ENCODE measurements around the gene LRRFIP1.

Gene LRRFIP1

DNA sequence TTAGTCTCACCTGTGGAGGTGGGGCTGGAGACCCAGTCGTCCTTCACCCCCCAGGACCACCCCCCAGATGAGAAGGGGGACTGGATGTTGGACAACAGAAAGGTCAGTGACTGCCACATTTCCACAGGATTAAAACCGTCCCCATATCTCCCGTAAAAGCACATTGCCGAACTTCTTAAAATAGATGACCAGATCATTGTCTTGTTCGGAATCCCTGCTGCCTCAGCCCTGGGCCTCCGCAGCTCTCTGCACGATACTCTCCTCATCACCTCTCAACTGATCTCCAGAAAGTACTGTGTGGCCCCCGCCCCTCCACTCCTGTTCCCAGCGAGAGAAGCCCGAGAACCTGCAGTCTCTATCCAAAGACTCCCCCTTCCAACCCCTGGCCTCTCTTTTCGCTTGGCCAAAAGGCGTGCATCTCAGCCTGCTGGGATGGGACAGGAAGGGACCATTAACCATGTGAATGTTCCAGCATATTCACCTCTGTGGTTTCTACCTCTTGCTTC lies 13.2 kb downstream of the LRRFIP1 start:
- no peak for ATAC-seq (ENCODE audit: low read depth)
- TF ChIP-seq, protein P1, sequence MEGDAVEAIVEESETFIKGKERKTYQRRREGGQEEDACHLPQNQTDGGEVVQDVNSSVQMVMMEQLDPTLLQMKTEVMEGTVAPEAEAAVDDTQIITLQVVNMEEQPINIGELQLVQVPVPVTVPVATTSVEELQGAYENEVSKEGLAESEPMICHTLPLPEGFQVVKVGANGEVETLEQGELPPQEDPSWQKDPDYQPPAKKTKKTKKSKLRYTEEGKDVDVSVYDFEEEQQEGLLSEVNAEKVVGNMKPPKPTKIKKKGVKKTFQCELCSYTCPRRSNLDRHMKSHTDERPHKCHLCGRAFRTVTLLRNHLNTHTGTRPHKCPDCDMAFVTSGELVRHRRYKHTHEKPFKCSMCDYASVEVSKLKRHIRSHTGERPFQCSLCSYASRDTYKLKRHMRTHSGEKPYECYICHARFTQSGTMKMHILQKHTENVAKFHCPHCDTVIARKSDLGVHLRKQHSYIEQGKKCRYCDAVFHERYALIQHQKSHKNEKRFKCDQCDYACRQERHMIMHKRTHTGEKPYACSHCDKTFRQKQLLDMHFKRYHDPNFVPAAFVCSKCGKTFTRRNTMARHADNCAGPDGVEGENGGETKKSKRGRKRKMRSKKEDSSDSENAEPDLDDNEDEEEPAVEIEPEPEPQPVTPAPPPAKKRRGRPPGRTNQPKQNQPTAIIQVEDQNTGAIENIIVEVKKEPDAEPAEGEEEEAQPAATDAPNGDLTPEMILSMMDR (IDR thresholded peaks at IDR 0.05; ENCODE audit: poor library complexity, severe bottlenecking), result no peak
- no peaks in the 10 kb centered on the region for H3K27me3 ChIP-seq (ENCODE audit: insufficient read depth, poor library complexity, severe bottlenecking)
- H3K27ac ChIP-seq (ENCODE audit: poor library complexity, severe bottlenecking), result no peak overlapping the region
- no peak overlapping the region for H3K4me3 ChIP-seq (ENCODE audit: severe bottlenecking)
- no peak for DNase-seq (ENCODE audit: low spot score)
- no peaks in the 10 kb centered on the region for H3K36me3 ChIP-seq (ENCODE audit: low read depth)
- H3K4me1 ChIP-seq (ENCODE audit: insufficient read depth, poor library complexity, severe bottlenecking), result no peaks in the 10 kb centered on the region
- H3K9me3 ChIP-seq (ENCODE audit: severe bottlenecking), result no peaks in the 10 kb centered on the region

DNA sequence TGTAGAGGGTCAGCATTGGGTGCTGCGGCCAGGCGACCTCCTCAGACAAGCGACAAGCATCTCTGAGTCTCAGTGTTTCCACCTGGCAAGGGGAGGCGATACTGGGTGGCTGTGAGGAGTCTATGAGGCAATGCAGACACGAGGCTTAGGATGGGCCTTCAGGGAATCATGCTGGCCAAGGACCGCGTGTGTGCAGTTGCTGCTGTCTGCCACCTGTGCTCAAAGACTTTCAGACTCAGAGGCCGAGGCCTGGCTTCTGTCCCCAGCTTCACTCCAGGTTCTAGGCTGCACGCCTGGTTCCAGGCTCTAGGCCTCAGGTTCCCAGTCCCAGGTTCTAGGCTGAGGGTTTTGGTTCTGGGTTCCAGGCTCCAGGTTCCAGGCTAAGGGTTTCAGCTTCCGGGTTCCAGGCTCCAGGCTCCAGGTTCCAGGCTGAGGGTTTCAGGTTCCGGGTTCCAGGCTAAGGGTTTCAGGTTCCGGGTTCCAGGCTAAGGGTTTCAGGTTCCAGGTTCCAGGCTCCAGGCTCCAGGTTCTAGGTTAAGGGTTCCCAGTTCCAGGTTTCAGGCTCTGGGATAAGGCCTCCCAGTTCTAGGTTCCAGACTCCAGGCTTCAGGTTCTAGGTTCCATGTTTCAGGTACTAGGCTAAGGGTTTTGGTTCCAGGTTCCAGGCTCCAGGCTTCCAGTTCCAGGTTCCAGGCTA lies 14.8 kb downstream of the LRRFIP1 start:
- H3K9me3 ChIP-seq (ENCODE audit: severe bottlenecking), result no peaks in the 10 kb centered on the region
- no peak overlapping the region for H3K4me3 ChIP-seq (ENCODE audit: severe bottlenecking)
- DNase-seq (ENCODE audit: low spot score), result no peak
- no peaks in the 10 kb centered on the region for H3K4me1 ChIP-seq (ENCODE audit: insufficient read depth, poor library complexity, severe bottlenecking)
- no peak for ATAC-seq (ENCODE audit: low read depth)
- H3K27ac ChIP-seq (ENCODE audit: poor library complexity, severe bottlenecking), result no peak overlapping the region
- H3K36me3 ChIP-seq (ENCODE audit: low read depth), result no peaks in the 10 kb centered on the region
- TF ChIP-seq, protein P1 (IDR thresholded peaks at IDR 0.05; ENCODE audit: poor library complexity, severe bottlenecking), result no peak
- H3K27me3 ChIP-seq (ENCODE audit: insufficient read depth, poor library complexity, severe bottlenecking), result no peaks in the 10 kb centered on the region

DNA sequence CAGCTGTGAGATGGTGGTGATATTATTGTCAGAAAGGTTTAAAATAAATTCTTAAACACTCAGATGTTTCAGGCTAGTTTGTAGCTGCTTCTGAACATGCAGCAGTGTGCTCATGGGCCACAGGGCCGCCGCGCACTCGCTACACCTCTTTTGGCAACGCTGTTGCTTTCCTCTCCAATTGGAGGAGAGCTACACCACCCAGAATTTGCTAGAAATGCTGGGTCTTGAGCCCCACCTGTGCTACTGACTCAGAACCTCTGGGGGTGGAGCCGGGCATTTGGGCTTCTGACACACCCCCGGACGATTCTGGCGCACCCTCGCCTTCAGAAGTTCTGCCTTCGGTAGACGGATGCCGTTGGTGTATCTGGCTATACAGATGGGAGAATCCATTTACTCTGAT lies 15.7 kb downstream of the LRRFIP1 start:
- Histone ChIP-seq H3K27ac (ENCODE audit: poor library complexity, severe bottlenecking) (no peak overlapping the region), H3K9me3 (ENCODE audit: severe bottlenecking) (no peaks in the 10 kb centered on the region), H3K27me3 (ENCODE audit: insufficient read depth, poor library complexity, severe bottlenecking) (no peaks in the 10 kb centered on the region), H3K4me1 (ENCODE audit: insufficient read depth, poor library complexity, severe bottlenecking) (no peaks in the 10 kb centered on the region), H3K4me3 (ENCODE audit: severe bottlenecking) (no peak overlapping the region), H3K36me3 (ENCODE audit: low read depth) (no peaks in the 10 kb centered on the region)
- DNase-seq (ENCODE audit: low spot score) (no peak), ATAC-seq (ENCODE audit: low read depth) (no peak)
- TF ChIP-seq, protein P1 (IDR thresholded peaks at IDR 0.05; ENCODE audit: poor library complexity, severe bottlenecking), result no peak

DNA sequence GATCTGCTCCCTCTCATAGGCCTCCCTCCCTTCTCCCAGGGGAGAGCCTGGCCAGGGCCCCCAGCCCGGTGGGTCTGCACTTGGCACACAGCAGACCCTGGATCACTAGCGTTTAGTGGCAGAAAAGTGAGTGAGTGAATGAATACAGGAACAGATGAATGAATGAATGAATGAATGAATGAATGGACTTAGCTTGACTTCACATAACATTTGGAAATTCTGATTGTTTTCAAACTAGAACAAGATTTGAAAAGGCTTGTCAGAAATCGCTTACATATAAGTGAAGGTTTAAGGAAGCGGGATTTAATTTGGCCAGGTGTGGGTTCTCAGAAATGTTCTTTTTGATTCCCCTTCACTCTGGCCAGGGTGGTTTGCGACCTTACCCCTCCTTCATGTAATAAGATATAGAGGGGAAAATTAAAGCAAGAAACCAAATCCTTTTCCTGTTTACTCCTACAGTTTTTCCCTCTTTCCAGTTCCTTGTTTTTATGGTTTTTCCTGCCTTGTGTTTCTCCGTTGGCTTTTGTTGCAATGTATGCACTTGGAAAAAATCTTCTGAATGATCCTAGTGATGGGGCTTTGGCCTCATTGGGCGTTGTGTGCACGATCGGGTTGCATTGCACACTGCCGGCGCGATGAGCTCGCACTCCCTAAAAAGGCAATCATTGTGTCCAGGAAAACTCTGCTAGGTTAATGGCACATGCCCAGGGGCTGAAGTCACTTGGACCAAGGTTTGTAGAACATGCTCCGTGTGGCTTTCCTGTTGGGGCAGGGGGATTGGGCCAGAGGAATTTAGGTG lies 16.4 kb downstream of the LRRFIP1 start:
- Histone ChIP-seq H3K27me3 (ENCODE audit: insufficient read depth, poor library complexity, severe bottlenecking) (no peaks in the 10 kb centered on the region), H3K36me3 (ENCODE audit: low read depth) (no peaks in the 10 kb centered on the region), H3K27ac (ENCODE audit: poor library complexity, severe bottlenecking) (no peak overlapping the region), H3K4me3 (ENCODE audit: severe bottlenecking) (no peak overlapping the region), H3K4me1 (ENCODE audit: insufficient read depth, poor library complexity, severe bottlenecking) (no peaks in the 10 kb centered on the region), H3K9me3 (ENCODE audit: severe bottlenecking) (no peaks in the 10 kb centered on the region)
- TF ChIP-seq, protein P1 (IDR thresholded peaks at IDR 0.05; ENCODE audit: poor library complexity, severe bottlenecking), result no peak
- DNase-seq (ENCODE audit: low spot score) (no peak), ATAC-seq (ENCODE audit: low read depth) (no peak)

DNA sequence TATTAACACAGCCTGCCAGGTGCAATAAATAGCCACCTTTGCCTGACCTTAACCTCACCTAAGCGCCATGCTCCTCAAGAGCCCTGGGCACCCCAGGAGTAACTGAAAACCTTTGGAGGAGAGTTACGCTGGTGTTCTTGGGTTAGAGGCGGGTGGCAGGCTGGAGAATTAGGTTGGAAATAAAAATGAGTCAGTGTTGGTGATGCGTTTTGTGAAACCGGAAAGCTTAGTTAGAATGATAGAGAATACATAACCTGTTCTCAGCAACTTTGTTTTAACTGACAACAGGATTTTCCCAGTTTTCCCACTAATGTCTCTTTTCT lies 17.0 kb downstream of the LRRFIP1 start:
- Histone ChIP-seq H3K36me3 (ENCODE audit: low read depth) (no peaks in the 10 kb centered on the region), H3K27ac (ENCODE audit: poor library complexity, severe bottlenecking) (no peak overlapping the region), H3K4me1 (ENCODE audit: insufficient read depth, poor library complexity, severe bottlenecking) (no peaks in the 10 kb centered on the region), H3K9me3 (ENCODE audit: severe bottlenecking) (no peaks in the 10 kb centered on the region), H3K27me3 (ENCODE audit: insufficient read depth, poor library complexity, severe bottlenecking) (no peaks in the 10 kb centered on the region), H3K4me3 (ENCODE audit: severe bottlenecking) (no peak overlapping the region)
- ATAC-seq (ENCODE audit: low read depth), result no peak
- TF ChIP-seq, protein P1 (IDR thresholded peaks at IDR 0.05; ENCODE audit: poor library complexity, severe bottlenecking), result no peak
- no peak for DNase-seq (ENCODE audit: low spot score)
